ENCODE measurements around the gene RNF144B. TPM values are rescaled to one million over a fixed set of nuclear protein-coding genes. Genes with fewer than 3 reads are reported as not detected.
"Not testable (repeated sequence)": the region's sequence is repeated elsewhere in the genome, so short reads cannot be mapped to it uniquely, and the experiment has no call there.

Gene RNF144B
- total RNA-seq, 1 donor from 2014 or later = 5.7 TPM

- H3K27ac Mint-ChIP-seq; H3K4me1 Mint-ChIP-seq (ENCODE audit: low read depth); H3K4me3 Mint-ChIP-seq (ENCODE audit: low read depth); intact Hi-C loops (cut with micrococcal nuclease); H3K36me3 Mint-ChIP-seq (ENCODE audit: low read depth); DNase-seq (ENCODE audit: low spot score); H3K9me3 Mint-ChIP-seq: not testable (repeated sequence)
- H3K27me3 Mint-ChIP-seq (ENCODE audit: low read depth) = peaks cover 12% of the 10 kb centered on the region
These were observed 29.6 kb upstream of the RNF144B start for GRCh38 chr6:18357546-18357945.

GRCh38 chr6:18359237-18359885, 27.8 kb upstream of the RNF144B start:
- Mint-ChIP-seq H3K27ac (no peak overlapping the region), H3K9me3 (peaks cover 7% of the 10 kb centered on the region), H3K4me3 (ENCODE audit: low read depth) (no peak overlapping the region), H3K36me3 (ENCODE audit: low read depth) (no peaks in the 10 kb centered on the region), H3K4me1 (ENCODE audit: low read depth) (no peaks in the 10 kb centered on the region), H3K27me3 (ENCODE audit: low read depth) (peaks cover 12% of the 10 kb centered on the region)
- no peak for DNase-seq (ENCODE audit: low spot score)
- intact Hi-C loops (cut with micrococcal nuclease) = no loop called here

- Mint-ChIP-seq H3K27me3 (ENCODE audit: low read depth) (peaks cover 14% of the 10 kb centered on the region), H3K9me3 (peaks cover 7% of the 10 kb centered on the region), H3K36me3 (ENCODE audit: low read depth) (no peaks in the 10 kb centered on the region)
These were observed 27.0 kb upstream of the RNF144B start for GRCh38 chr6:18360188-18360587.

GRCh38 chr6:18362058-18362561, 25.0 kb upstream of the RNF144B start:
- intact Hi-C loops (cut with micrococcal nuclease) = no loop called here
- H3K9me3 Mint-ChIP-seq = peaks cover 13% of the 10 kb centered on the region

More at GRCh38 chr6:18360188-18360587, 27.0 kb upstream of the RNF144B start:
- Mint-ChIP-seq H3K4me1 (ENCODE audit: low read depth) (no peaks in the 10 kb centered on the region), H3K27ac (no peak overlapping the region), H3K4me3 (ENCODE audit: low read depth) (no peak overlapping the region)
- DNase-seq (ENCODE audit: low spot score) = no peak
- intact Hi-C loops (cut with micrococcal nuclease) = no loop called here

GRCh38 chr6:18363746-18364145, 23.4 kb upstream of the RNF144B start:
- intact Hi-C loops (cut with micrococcal nuclease) = no loop called here
- DNase-seq (ENCODE audit: low spot score) = no peak
- peaks cover 6% of the 10 kb centered on the region for H3K9me3 Mint-ChIP-seq
- no peak overlapping the region for H3K4me3 Mint-ChIP-seq (ENCODE audit: low read depth)
- H3K27ac Mint-ChIP-seq = no peak overlapping the region
- peaks cover 7% of the 10 kb centered on the region for H3K27me3 Mint-ChIP-seq (ENCODE audit: low read depth)
- no peaks in the 10 kb centered on the region for H3K36me3 Mint-ChIP-seq (ENCODE audit: low read depth)
- H3K4me1 Mint-ChIP-seq (ENCODE audit: low read depth) = no peaks in the 10 kb centered on the region

More at GRCh38 chr6:18362058-18362561, 25.0 kb upstream of the RNF144B start:
- no peak for DNase-seq (ENCODE audit: low spot score)
- H3K36me3 Mint-ChIP-seq (ENCODE audit: low read depth) = no peaks in the 10 kb centered on the region
- H3K27me3 Mint-ChIP-seq (ENCODE audit: low read depth) = peaks cover 7% of the 10 kb centered on the region
- no peaks in the 10 kb centered on the region for H3K4me1 Mint-ChIP-seq (ENCODE audit: low read depth)
- H3K27ac Mint-ChIP-seq = no peak overlapping the region
- H3K4me3 Mint-ChIP-seq (ENCODE audit: low read depth) = no peak overlapping the region

GRCh38 chr6:18364561-18364960, 22.6 kb upstream of the RNF144B start:
- H3K9me3 Mint-ChIP-seq; DNase-seq (ENCODE audit: low spot score); H3K27ac Mint-ChIP-seq; H3K4me1 Mint-ChIP-seq (ENCODE audit: low read depth); intact Hi-C loops (cut with micrococcal nuclease); H3K4me3 Mint-ChIP-seq (ENCODE audit: low read depth); H3K36me3 Mint-ChIP-seq (ENCODE audit: low read depth); H3K27me3 Mint-ChIP-seq (ENCODE audit: low read depth): not testable (repeated sequence)

- peaks cover 5% of the 10 kb centered on the region for H3K27me3 Mint-ChIP-seq (ENCODE audit: low read depth)
- no peak for DNase-seq (ENCODE audit: low spot score)
- no peak overlapping the region for H3K4me3 Mint-ChIP-seq (ENCODE audit: low read depth)
- H3K27ac Mint-ChIP-seq = no peak overlapping the region
- peaks cover 6% of the 10 kb centered on the region for H3K9me3 Mint-ChIP-seq
- intact Hi-C loops (cut with micrococcal nuclease) = no loop called here
- no peaks in the 10 kb centered on the region for H3K4me1 Mint-ChIP-seq (ENCODE audit: low read depth)
- no peaks in the 10 kb centered on the region for H3K36me3 Mint-ChIP-seq (ENCODE audit: low read depth)
These were observed 19.8 kb upstream of the RNF144B start for GRCh38 chr6:18367371-18367770.

- intact Hi-C loops (cut with micrococcal nuclease) = no loop called here
- Mint-ChIP-seq H3K27me3 (ENCODE audit: low read depth) (peaks cover 7% of the 10 kb centered on the region), H3K4me3 (ENCODE audit: low read depth) (no peak overlapping the region), H3K36me3 (ENCODE audit: low read depth) (no peaks in the 10 kb centered on the region), H3K9me3 (peaks cover 6% of the 10 kb centered on the region), H3K4me1 (ENCODE audit: low read depth) (no peaks in the 10 kb centered on the region), H3K27ac (no peak overlapping the region)
- DNase-seq (ENCODE audit: low spot score) = no peak
These were observed 18.7 kb upstream of the RNF144B start for GRCh38 chr6:18368277-18369105.

- Mint-ChIP-seq H3K27me3 (ENCODE audit: low read depth) (peaks cover 8% of the 10 kb centered on the region), H3K4me3 (ENCODE audit: low read depth) (no peak overlapping the region), H3K4me1 (ENCODE audit: low read depth) (no peaks in the 10 kb centered on the region), H3K36me3 (ENCODE audit: low read depth) (no peaks in the 10 kb centered on the region), H3K27ac (no peak overlapping the region), H3K9me3 (no peaks in the 10 kb centered on the region)
- intact Hi-C loops (cut with micrococcal nuclease) = no loop called here
- DNase-seq (ENCODE audit: low spot score) = no peak
These were observed 16.1 kb upstream of the RNF144B start for GRCh38 chr6:18371010-18371409.

- no peaks in the 10 kb centered on the region for H3K36me3 Mint-ChIP-seq (ENCODE audit: low read depth)
- H3K27me3 Mint-ChIP-seq (ENCODE audit: low read depth) = peaks cover 8% of the 10 kb centered on the region
- H3K27ac Mint-ChIP-seq = no peak overlapping the region
- no peak for DNase-seq (ENCODE audit: low spot score)
- intact Hi-C loops (cut with micrococcal nuclease) = no loop called here
- H3K4me3 Mint-ChIP-seq (ENCODE audit: low read depth) = no peak overlapping the region
- H3K9me3 Mint-ChIP-seq = no peaks in the 10 kb centered on the region
- no peaks in the 10 kb centered on the region for H3K4me1 Mint-ChIP-seq (ENCODE audit: low read depth)
These were observed 15.5 kb upstream of the RNF144B start for GRCh38 chr6:18371656-18372055.

GRCh38 chr6:18380158-18380836, 6.9 kb upstream of the RNF144B start:
- H3K27me3 Mint-ChIP-seq (ENCODE audit: low read depth) = peaks cover 16% of the 10 kb centered on the region
- H3K4me3 Mint-ChIP-seq (ENCODE audit: low read depth) = no peak overlapping the region
- no peaks in the 10 kb centered on the region for H3K9me3 Mint-ChIP-seq
- intact Hi-C loops (cut with micrococcal nuclease) = no loop called here
- no peak overlapping the region for H3K27ac Mint-ChIP-seq
- H3K36me3 Mint-ChIP-seq (ENCODE audit: low read depth) = no peaks in the 10 kb centered on the region
- H3K4me1 Mint-ChIP-seq (ENCODE audit: low read depth) = peaks cover 4% of the 10 kb centered on the region
- DNase-seq (ENCODE audit: low spot score) = no peak

- Mint-ChIP-seq H3K4me3 (ENCODE audit: low read depth) (no peak overlapping the region), H3K36me3 (ENCODE audit: low read depth) (no peaks in the 10 kb centered on the region), H3K4me1 (ENCODE audit: low read depth) (peaks cover 4% of the 10 kb centered on the region), H3K27me3 (ENCODE audit: low read depth) (peaks cover 13% of the 10 kb centered on the region), H3K27ac (no peak overlapping the region), H3K9me3 (no peaks in the 10 kb centered on the region)
- no peak for DNase-seq (ENCODE audit: low spot score)
- intact Hi-C loops (cut with micrococcal nuclease) = no loop called here
These were observed 6.3 kb upstream of the RNF144B start for GRCh38 chr6:18380851-18381250.

GRCh38 chr6:18383441-18383840, 3.7 kb upstream of the RNF144B start:
- no peak for DNase-seq (ENCODE audit: low spot score)
- H3K36me3 Mint-ChIP-seq (ENCODE audit: low read depth) = no peaks in the 10 kb centered on the region
- no peak overlapping the region for H3K27ac Mint-ChIP-seq
- H3K27me3 Mint-ChIP-seq (ENCODE audit: low read depth) = peaks cover 22% of the 10 kb centered on the region
- no peak overlapping the region for H3K4me3 Mint-ChIP-seq (ENCODE audit: low read depth)
- intact Hi-C loops (cut with micrococcal nuclease) = no loop called here
- H3K9me3 Mint-ChIP-seq = no peaks in the 10 kb centered on the region
- peaks cover 17% of the 10 kb centered on the region for H3K4me1 Mint-ChIP-seq (ENCODE audit: low read depth)
